HG02759 (cell line): ENCODE data around the gene CERK.
"Not testable (repeated sequence)": the region's sequence is repeated elsewhere in the genome, so short reads cannot be mapped to it uniquely, and the experiment has no call there.

Experiments
- ATAC-seq: cut with Tn5 transposase; IDR thresholded peaks from one replicate; pipeline ENCODE4 v1.9.1; 2021; ENCODE audit warnings: mild to moderate bottlenecking, moderate library complexity; ENCODE audit not compliant: unreplicated experiment

Gene CERK

GRCh38 chr22:46734213-46734722 is 3.8 kb downstream of the CERK start:
- not testable (repeated sequence) for ATAC-seq

- no peak for ATAC-seq
Measured at GRCh38 chr22:46732513-46732912, 5.5 kb downstream of the CERK start.

GRCh38 chr22:46732041-46732379 is 6.0 kb downstream of the CERK start:
- ATAC-seq: no peak

- ATAC-seq: no peak
Measured at GRCh38 chr22:46731246-46732040, 6.6 kb downstream of the CERK start.

GRCh38 chr22:46730568-46731245 is 7.3 kb downstream of the CERK start:
- no peak for ATAC-seq

- no peak for ATAC-seq
Measured at GRCh38 chr22:46728470-46728869, 9.6 kb downstream of the CERK start.

GRCh38 chr22:46727813-46728364 is 10.2 kb downstream of the CERK start:
- no peak for ATAC-seq

- ATAC-seq: peak; percentile 59
Measured at GRCh38 chr22:46726986-46727317, 11.1 kb downstream of the CERK start.

GRCh38 chr22:46726066-46726985 is 11.7 kb downstream of the CERK start:
- peak; percentile 45 for ATAC-seq

GRCh38 chr22:46725096-46725495 is 13.0 kb downstream of the CERK start:
- ATAC-seq: no peak

- no peak for ATAC-seq
Measured at GRCh38 chr22:46723882-46724281, 14.2 kb downstream of the CERK start.

GRCh38 chr22:46721501-46722085 is 16.5 kb downstream of the CERK start:
- no peak for ATAC-seq

- no peak for ATAC-seq
Measured at GRCh38 chr22:46719921-46720320, 18.1 kb downstream of the CERK start.

GRCh38 chr22:46714550-46714949 is 23.5 kb downstream of the CERK start:
- no peak for ATAC-seq

- ATAC-seq: no peak
Measured at GRCh38 chr22:46712288-46712687, 25.8 kb downstream of the CERK start.

- no peak for ATAC-seq
Measured at GRCh38 chr22:46710806-46711205, 27.2 kb downstream of the CERK start.

GRCh38 chr22:46708766-46709330 is 29.2 kb downstream of the CERK start:
- ATAC-seq: no peak

- no peak for ATAC-seq
Measured at GRCh38 chr22:46707827-46708570, 30.1 kb downstream of the CERK start.

GRCh38 chr22:46707305-46707704 is 30.7 kb downstream of the CERK start:
- ATAC-seq: no peak

- ATAC-seq: no peak
Measured at GRCh38 chr22:46706060-46706459, 32.0 kb downstream of the CERK start.
